CD4-positive, alpha-beta T cell treated with Interleukin-17A for 4 hours (primary cell): ENCODE data around the gene ZMYM2.
"Not testable (repeated sequence)": the region's sequence is repeated elsewhere in the genome, so short reads cannot be mapped to it uniquely, and the experiment has no call there.

Source experiments
- DNase-seq: peaks from one replicate; pipeline ENCODE4 v3.0.0-alpha.2; 2020; ENCODE audit warnings: mixed read lengths

Gene ZMYM2

DNA sequence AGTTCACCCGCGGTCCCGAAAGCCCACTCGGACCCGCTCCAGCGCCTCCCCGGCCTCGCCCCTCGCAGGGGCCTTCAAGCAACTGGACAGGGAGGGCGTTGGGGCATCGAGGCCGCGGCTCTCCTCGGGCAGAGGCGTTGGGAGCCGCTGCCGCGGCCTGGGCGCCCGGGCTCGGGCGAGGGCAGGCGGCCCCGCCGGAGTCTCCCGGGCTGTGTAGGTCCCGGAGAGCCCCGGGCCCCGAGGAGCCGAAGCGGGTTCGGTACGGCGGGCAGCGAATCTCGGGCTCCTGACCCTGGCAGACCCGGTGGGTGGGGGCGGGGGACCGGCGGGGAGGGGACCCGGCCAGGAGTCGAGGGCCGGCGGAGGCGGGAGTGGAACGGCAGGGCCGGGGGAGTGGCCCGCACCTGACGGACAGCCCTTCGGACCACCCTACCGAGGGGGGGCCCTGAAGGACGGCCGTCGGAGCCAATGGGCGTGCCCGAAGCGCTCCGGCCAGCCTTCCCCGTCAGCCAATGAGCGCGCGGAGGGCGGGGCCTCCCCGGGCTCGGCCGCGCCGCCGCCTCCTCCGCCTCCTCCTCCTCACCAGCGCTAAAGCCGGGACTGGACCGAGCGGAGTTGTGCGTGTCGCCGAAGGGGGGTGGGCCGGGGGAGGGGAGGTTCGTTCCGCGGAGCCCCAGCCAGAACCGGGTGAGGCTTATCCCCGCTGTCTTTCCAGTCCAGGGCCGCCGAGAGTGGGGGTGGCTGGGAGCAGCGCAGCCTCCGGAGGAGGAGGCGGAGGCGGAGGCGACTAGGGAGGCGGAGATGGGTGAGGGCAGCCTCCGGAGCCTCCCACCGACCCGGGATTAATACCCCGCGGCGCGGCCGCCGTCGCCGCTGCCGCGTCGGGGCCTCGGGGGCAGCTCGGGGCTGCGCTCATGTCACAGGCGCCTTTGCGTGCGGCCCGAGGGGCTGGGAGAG lies at the start of gene ZMYM2:
Gene ZMYM2 (plus strand): TSS at position 573 of the 957 bp plus-strand sequence. CDS start 34,346 bp downstream, outside the sequence.
- DNase-seq = peak; percentile 98

DNA sequence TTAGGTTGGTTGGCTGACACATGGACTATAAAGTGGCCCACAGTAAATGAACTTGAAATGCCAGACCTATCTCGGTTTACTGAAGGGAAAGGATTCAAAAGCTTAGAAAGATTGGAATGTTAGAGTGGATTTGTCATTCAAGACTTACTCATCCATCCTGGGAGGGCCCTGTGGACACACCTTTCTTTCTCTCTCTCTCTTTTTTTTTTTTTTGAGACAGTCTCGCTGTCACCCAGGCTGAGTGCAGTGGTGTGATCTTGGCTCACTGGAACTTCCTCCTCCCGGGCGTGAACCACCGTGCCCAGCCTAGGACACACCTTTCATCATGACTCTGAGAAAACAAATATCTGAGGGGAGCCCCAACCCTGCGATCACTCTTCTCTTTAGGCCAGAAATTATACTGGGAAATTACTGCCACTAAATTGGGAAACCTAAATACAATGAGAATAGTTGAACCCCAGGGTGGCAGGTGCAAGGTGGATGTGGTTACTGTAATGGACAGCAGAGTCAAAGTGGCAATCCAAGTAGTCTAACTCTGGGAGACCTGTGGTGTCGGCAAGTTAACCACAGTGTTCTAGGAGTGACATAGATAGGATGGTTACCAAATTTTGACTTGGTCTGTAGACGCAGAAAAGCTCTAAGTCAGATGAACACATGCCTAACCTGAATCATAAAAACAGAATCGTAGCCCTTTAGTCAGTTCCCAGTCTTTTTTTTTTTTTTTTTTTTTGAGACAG lies 48.0 kb upstream of the ZMYM2 start:
- DNase-seq = no peak

DNA sequence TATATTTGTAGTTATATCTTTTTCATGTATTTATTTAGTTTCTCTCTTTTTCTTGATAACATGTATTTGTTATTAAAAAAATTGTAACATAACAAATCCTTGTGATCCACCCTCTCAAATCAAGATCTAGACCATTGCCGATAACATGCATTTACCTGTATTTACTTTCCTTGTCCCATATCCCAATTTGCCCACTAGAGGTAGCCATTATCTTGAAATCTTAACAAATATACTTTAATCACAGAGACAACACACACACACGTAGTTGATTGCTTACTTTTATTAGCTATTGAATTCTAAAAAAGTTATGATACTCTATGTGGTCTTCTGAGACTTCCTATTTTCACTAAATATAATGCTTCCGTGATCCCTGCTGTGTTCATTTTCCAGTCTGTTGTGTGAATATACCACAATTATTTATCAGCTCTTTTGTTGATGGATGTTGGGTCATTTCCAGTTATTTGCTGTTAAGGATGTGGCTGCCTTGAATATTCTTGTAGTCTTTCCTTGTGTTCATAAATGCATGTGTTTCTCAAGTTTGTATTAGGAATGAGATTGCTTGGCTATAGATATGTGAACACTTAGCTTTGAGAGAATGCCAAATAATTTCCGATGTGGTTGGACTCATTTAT lies 31.3 kb upstream of the ZMYM2 start:
- no peak for DNase-seq

GRCh38 chr13:19940106-19940505 lies 18.4 kb upstream of the ZMYM2 start:
- DNase-seq = no peak

- DNase-seq = no peak
Observed at GRCh38 chr13:19950374-19950773, 8.2 kb upstream of the ZMYM2 start.

DNA sequence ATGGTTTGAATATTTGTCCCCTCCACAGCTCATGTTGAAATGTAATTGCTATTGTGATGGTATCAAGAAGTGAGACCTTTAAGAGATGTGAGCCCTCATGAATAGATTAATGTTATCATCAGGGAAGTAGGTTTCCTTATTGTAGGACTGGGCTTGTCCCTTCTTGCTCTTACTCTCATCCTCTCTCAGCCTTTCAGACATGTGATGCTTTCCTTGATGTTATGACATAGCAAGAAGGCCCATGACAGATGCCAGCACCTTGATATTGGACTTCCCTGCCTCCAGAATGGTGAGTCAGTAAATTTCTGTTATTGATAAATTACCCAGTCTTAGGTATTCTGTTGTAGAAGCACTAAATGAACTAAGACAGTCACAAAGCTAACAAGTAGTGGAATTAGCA lies 5.7 kb upstream of the ZMYM2 start:
- DNase-seq = no peak

DNA sequence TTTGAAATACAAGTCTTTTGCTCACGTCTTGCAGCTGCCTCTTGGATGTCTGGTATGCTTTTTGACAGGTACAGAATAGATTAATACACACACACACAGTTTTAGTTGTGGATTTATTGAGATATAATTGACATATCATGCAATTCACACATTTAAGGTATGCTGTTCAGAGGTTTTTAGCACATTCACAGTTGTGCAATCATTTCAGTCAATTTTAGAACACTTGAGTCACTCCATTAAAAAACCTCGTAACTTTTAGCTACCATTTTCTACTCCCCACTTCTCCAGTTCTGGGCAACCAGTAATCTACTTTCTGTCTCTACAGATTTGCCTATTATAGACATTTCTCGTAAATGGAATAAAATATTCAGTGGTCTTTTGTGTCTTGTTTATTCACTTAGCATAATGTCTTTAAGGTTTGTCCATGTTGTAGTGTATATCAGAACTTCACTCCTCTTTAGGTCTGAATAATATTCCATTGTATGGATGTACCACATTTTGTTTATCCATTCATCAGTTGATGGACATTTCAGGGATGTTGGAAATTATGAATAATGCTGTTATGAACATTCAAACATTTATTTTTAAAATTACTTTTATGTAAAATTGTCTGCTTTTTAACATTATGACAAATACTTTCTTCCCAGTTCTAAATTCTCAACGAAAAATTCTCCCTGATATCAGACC lies 2.5 kb upstream of the ZMYM2 start:
- no peak for DNase-seq

DNA sequence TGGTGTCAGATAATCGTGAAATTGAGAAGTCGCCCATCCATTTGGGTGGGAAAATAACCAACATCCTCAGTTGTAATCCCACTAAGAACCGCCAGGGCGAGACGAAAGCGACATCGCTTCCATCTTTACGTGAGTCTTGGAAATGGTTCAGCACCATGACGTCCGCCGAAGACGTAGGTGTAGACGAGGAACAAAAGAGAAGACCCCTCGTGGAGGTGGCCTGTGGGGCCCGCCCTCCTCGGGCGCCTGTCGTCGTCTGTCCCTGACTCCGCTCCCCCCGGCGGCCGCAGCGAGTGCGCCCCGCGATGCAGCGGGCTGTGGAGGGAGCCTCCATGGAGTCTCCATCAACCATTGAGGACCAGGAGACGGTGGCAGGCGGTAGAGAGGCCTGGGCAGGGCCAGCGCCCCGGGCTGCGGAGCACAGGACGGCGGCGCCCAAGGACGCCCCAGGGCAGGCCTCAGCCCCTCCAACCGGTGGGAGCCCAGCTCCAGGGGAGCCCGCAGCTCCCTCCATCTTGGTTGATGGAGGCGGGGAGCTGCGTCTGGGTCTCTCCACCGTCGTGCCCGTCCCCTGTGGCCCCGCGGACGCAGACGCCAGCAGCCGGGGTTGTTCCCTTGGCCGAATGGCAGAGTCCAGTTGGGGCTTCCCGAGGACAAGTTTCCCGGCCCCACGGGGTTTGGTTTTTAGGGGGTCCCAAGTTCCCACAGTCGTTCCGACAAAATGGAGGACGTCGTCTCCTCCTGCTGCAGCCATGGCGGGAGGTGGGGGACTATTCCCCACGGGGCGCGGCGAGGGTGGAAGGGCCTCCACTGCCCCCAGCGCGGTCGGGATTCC lies 990 bp upstream of the ZMYM2 start:
- DNase-seq = peak; percentile 79

GRCh38 chr13:19959141-19959830 lies 759 bp downstream of the ZMYM2 start:
- peak; percentile 74 for DNase-seq

- peak; percentile 87 for DNase-seq
Observed at GRCh38 chr13:19959831-19960652, 1.5 kb downstream of the ZMYM2 start.

- no peak for DNase-seq
Observed at GRCh38 chr13:19960653-19960976, 2.1 kb downstream of the ZMYM2 start.

DNA sequence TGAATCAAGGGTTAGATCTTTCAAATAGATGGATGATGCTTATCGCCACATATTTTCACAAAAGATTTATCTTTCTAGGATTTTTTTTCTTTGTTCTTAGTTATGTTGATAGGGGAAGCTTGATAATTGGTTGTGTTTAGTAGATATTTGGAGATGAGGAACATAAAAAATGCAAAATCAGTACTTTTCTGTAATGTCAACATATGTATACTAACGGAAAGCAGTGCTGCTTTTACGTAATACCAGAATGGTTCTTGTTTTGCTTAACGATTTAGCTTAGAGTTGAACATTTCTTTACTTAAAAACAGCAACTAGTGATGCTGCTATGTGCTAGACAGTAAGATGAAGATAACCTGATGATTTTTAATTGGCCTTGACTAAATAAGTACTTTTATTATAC lies 3.0 kb downstream of the ZMYM2 start:
- DNase-seq = no peak

DNA sequence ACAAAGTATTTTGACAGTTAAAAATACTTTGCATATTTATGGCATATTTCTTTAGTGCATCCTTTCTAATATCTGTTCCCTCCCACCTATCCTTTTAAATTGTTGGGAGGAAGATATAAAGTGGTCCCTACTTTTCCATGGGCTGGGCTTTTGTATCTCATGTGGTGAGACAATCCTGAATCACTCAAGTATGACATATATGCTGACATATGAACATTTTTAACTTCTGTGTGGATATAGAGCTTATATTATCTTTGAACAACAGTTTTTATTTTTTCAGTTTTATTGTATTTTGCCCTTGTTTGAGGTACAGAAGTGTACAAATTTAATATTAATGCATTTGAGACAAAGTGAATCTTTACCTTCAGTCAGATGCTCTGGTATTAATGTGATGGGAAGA lies 3.4 kb downstream of the ZMYM2 start:
- no peak for DNase-seq

DNA sequence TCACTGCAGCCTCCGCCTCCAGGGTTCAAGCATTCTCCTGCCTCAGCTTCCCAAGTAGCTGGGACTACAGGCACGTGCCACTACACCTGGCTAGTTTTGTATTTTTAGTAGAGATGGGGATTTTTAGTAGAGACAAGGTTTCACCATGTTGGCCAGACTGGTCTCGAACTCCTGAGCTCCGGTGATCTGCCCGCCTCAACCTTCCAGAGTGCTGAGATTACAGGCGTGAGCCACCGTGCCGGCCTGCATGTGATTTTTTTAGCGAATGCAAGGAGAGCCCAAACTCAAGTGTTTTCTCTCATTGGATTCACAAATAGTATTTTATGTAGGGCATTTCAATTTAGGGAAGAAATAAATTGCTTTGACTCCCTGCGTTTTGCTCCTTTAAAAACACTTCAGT lies 4.4 kb downstream of the ZMYM2 start:
- no peak for DNase-seq

GRCh38 chr13:19967621-19968020 lies 9.1 kb downstream of the ZMYM2 start:
- DNase-seq = no peak

DNA sequence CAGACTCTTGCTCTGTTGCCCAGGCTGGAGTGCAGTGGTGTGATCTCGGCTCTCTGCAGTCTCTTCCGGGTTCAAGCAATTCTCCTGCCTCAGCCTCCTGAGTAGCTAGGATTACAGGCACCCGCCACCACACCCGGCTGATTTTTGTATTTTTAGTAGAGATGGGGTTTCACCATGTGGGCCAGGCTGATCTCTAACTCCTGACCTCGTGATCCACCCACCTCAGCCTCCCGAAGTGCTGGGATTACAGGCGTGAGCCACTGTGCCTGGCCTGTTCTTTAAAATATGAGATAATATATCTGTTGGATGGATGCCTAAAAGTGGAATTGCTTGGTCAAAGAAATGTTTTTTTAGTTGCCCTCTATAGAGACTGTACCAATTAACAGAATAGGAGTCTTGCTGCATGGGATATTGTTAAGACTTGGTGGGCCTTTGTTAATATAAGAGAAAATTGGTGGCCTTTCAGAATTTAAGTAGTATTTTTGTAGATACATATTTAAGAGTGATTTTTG lies 16.0 kb downstream of the ZMYM2 start:
- DNase-seq = not testable (repeated sequence)

GRCh38 chr13:19978831-19979437 lies 20.4 kb downstream of the ZMYM2 start:
- no peak for DNase-seq

- no peak for DNase-seq
Observed at GRCh38 chr13:19981685-19982238, 23.2 kb downstream of the ZMYM2 start.

DNA sequence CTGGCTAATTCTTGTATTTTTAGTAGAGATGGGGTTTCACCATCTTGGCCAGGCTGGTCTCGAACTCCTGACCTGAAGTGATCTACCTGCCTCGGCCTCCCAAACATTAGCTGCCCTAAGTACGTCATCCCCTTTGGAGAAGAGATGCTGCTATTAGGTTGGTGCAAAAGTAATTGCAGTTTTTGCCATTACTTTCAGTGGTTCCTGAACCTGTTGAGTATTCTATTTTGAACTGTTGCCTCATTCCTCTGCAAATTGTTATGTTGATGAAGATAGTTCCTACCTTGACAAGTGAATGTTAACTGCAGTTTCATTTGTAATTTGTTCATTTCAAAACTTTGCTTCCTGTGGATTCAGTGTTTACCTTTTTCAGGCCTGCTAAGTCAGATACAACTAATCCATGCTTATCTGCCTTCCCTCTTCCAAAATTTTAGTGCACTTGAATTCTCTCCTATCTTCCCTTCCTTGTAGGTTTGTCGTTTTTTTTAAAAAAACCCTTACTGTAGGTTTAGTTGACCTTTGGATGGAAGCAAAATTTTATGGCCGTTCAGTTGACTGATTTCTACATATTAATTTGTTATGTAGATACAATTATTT lies 24.0 kb downstream of the ZMYM2 start:
- DNase-seq = no peak
